Mammary epithelial cell (primary cell): ENCODE results near the gene ECHDC3.

Experiments used
- EZH2 ChIP-seq: IDR thresholded peaks from 2 replicates; pipeline ENCODE4 v1.6.1; 2012; ENCODE audit warnings: low read length, inconsistent platforms, borderline replicate concordance
- TF ChIP-seq, protein P1 (sequence below), 2 donors: IDR thresholded peaks in 1 of 2; conservative IDR thresholded peaks in 1 of 2; 2 replicates each; pipeline ENCODE4 v1.5.1; 2011 to 2012; ENCODE audit warnings: inconsistent platforms in 2 of 2, low read length in 2 of 2, mild to moderate bottlenecking in 2 of 2, control low read depth in 1 of 2, low read depth in 1 of 2; ENCODE audit not compliant: insufficient read depth in 1 of 2; ENCODE audit errors: extremely low read depth in 1 of 2

DNA sequence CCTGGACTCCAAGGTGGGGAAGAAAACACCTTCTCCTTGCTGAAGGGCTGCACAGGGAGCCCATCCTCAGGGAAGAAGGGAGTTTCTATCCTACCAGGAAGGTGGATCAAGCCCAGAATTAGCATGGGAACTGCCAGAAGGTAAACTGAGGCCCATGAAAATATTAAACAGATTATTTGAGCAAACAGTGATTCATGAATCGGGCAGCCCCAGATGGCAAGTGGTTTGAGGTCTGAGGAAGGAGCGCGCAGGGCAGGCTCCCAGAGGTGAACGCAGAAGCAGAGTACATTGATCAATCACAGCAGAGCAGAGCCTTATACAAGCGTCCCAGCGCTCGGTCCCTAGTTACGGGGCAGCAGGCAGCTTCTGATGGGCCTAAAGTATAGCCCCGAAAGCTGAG is 45.2 kb downstream of the ECHDC3 start:
- TF ChIP-seq, protein P1, sequence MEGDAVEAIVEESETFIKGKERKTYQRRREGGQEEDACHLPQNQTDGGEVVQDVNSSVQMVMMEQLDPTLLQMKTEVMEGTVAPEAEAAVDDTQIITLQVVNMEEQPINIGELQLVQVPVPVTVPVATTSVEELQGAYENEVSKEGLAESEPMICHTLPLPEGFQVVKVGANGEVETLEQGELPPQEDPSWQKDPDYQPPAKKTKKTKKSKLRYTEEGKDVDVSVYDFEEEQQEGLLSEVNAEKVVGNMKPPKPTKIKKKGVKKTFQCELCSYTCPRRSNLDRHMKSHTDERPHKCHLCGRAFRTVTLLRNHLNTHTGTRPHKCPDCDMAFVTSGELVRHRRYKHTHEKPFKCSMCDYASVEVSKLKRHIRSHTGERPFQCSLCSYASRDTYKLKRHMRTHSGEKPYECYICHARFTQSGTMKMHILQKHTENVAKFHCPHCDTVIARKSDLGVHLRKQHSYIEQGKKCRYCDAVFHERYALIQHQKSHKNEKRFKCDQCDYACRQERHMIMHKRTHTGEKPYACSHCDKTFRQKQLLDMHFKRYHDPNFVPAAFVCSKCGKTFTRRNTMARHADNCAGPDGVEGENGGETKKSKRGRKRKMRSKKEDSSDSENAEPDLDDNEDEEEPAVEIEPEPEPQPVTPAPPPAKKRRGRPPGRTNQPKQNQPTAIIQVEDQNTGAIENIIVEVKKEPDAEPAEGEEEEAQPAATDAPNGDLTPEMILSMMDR (conservative IDR thresholded peaks at IDR 0.05 in 1 of 2, IDR thresholded peaks at IDR 0.05 in 1 of 2; ENCODE audit: extremely low read depth in 1 of 2, insufficient read depth in 1 of 2, low read depth in 1 of 2, low read length in 2 of 2) = no peak
- no peak for TF ChIP-seq EZH2
